Nephron (organoid): Measurements from ENCODE around the gene ATG9B.

Experiments
- H3K27ac Mint-ChIP-seq, 3 experiments: 2 replicates each; pipeline ENCODE4 v1.8.0; 2020; ENCODE audit warnings: mixed read lengths in 3 of 3, mild to moderate bottlenecking in 2 of 3, moderate library complexity in 1 of 3
- H3K27me3 Mint-ChIP-seq: 2 replicates; pipeline ENCODE4 v1.8.0; 2021; ENCODE audit warnings: low read depth, mild to moderate bottlenecking, moderate library complexity, mixed read lengths
- H3K36me3 Mint-ChIP-seq: 2 replicates; pipeline ENCODE4 v1.8.0; 2020; ENCODE audit warnings: low read depth, mixed read lengths
- H3K4me1 Mint-ChIP-seq: 2 replicates; pipeline ENCODE4 v1.8.0; 2020; ENCODE audit warnings: mixed read lengths
- H3K4me3 Mint-ChIP-seq, 3 experiments: 2 replicates each; pipeline ENCODE4 v1.8.0; 2020; ENCODE audit warnings: mild to moderate bottlenecking in 3 of 3, mixed read lengths in 3 of 3, moderate library complexity in 2 of 3
- H3K9me3 Mint-ChIP-seq: 2 replicates; pipeline ENCODE4 v1.8.0; 2020; ENCODE audit warnings: mixed read lengths
- CTCF ChIP-seq, 3 experiments: fragments of 200-600 bp; sonication (generic); IDR thresholded peaks; one replicate each; pipeline ENCODE4 v1.5.0; 2021; ENCODE audit warnings: antibody characterized with exemption in 3 of 3; ENCODE audit not compliant: unreplicated experiment in 3 of 3

Gene ATG9B

GRCh38 chr7:151056666-151057505 lies 32.6 kb upstream of the ATG9B start:
- Mint-ChIP-seq H3K4me1 (peaks cover 36% of the 10 kb centered on the region), H3K4me3 (peak overlapping the region; percentile 94 to 95 (median 94)), H3K9me3 (no peaks in the 10 kb centered on the region), H3K27ac (peak overlapping the region; percentile 27 to 99 (median 97)), H3K36me3 (peaks cover 5% of the 10 kb centered on the region), H3K27me3 (peaks cover 15% of the 10 kb centered on the region)
- TF ChIP-seq CTCF (IDR thresholded peaks at IDR 0.05; ENCODE audit: unreplicated experiment in 3 of 3): no peak

DNA sequence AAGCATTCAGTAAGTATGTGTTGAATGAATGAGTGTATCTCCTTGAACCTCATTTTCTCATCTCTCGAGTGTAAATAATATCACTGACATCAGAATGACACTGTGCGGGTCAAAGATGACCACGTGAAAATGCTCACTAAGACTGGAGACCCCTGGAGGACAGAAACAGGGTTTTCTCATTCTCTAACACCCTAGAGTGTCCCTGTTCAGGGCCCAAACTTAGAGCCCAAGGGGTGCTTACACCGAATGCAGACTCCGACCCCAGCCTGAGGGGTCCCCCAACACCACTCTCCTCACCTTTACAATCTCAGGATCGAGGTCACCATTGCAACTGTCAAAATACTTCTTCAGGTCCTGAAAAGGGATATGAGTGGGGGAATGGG lies 32.0 kb upstream of the ATG9B start:
- Mint-ChIP-seq H3K27me3 (peaks cover 15% of the 10 kb centered on the region), H3K36me3 (peaks cover 5% of the 10 kb centered on the region), H3K4me1 (peaks cover 30% of the 10 kb centered on the region), H3K9me3 (no peaks in the 10 kb centered on the region), H3K4me3 (peak overlapping the region; percentile 94 to 95 (median 94)), H3K27ac (no peak overlapping the region)
- no peak for TF ChIP-seq CTCF (IDR thresholded peaks at IDR 0.05; ENCODE audit: unreplicated experiment in 3 of 3)

DNA sequence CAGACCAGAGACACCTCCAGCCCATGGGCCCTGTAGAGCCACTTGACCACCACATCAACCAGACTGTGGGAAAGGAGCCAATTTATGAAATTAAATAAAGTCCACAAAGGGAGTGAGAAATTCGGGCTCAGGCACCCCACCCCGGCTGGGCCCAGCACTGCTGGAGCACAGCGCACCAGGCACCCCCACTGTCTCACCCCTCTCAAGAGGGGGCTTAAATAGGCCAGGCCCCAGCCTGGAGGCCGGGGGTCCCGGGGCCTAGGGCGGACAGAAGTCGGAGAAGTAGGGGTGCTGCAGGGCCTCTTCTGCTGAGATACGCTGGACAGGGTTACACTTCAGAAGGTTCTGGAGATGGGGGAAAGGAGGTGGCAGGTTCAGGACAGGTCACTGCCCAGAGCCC lies 29.5 kb upstream of the ATG9B start:
- no peak for TF ChIP-seq CTCF (IDR thresholded peaks at IDR 0.05; ENCODE audit: unreplicated experiment in 3 of 3)
- no peak overlapping the region for H3K27ac Mint-ChIP-seq
- no peak overlapping the region for H3K4me3 Mint-ChIP-seq
- peaks cover 5% of the 10 kb centered on the region for H3K36me3 Mint-ChIP-seq
- peaks cover 27% of the 10 kb centered on the region for H3K27me3 Mint-ChIP-seq
- no peaks in the 10 kb centered on the region for H3K9me3 Mint-ChIP-seq
- H3K4me1 Mint-ChIP-seq: peaks cover 19% of the 10 kb centered on the region

DNA sequence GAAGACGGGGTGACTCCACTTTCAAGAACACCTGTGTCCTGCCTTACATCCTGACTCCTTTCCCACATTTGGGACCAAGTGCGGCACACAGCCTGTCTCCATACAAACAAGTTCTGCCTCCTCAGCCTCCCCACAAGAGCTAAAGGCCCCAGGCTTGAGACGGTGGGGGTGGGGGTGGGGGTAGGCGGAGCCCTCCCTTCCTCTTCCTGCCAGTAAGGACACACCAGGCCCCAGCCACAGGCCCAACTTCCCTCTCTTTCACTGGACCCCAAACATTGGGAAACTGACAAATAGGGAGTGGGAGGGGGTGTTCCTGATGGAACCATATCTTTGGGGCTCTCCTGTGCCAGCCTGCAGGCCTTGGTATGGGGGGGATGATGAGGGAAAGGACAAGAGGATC lies 28.8 kb upstream of the ATG9B start:
- Mint-ChIP-seq H3K4me3 (no peak overlapping the region), H3K36me3 (peaks cover 5% of the 10 kb centered on the region), H3K27me3 (peaks cover 31% of the 10 kb centered on the region), H3K27ac (no peak overlapping the region), H3K4me1 (peaks cover 16% of the 10 kb centered on the region), H3K9me3 (no peaks in the 10 kb centered on the region)
- no peak for TF ChIP-seq CTCF (IDR thresholded peaks at IDR 0.05; ENCODE audit: unreplicated experiment in 3 of 3)

DNA sequence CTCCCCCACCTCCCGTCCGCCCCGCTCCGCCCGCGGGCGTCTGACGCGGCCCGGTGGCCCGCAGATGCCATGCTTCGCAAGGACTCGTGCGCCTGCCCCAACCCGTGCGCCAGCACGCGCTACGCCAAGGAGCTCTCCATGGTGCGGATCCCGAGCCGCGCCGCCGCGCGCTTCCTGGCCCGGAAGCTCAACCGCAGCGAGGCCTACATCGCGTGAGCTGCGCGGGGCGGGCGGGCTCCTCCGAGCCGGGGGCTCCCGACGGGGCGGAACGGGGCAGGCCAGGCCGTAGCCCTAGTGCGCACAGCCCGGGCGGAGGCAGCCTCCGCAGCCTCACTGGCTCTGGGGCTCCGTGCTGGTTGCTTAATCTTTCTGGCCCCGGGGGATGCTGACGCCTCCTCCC lies 26.8 kb upstream of the ATG9B start:
- Mint-ChIP-seq H3K4me3 (no peak overlapping the region), H3K27ac (no peak overlapping the region), H3K4me1 (peaks cover 10% of the 10 kb centered on the region), H3K27me3 (peaks cover 19% of the 10 kb centered on the region), H3K9me3 (no peaks in the 10 kb centered on the region), H3K36me3 (peaks cover 5% of the 10 kb centered on the region)
- TF ChIP-seq CTCF (IDR thresholded peaks at IDR 0.05; ENCODE audit: unreplicated experiment in 3 of 3): no peak

DNA sequence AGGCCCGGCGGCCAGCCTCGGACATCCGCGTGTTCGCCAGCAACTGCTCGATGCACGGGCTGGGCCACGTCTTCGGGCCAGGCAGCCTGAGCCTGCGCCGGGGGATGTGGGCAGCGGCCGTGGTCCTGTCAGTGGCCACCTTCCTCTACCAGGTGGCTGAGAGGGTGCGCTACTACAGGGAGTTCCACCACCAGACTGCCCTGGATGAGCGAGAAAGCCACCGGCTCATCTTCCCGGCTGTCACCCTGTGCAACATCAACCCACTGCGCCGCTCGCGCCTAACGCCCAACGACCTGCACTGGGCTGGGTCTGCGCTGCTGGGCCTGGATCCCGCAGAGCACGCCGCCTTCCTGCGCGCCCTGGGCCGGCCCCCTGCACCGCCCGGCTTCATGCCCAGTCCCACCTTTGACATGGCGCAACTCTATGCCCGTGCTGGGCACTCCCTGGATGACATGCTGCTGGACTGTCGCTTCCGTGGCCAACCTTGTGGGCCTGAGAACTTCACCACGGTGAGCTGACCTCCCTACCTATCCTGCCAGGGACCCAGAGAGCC lies 24.7 kb upstream of the ATG9B start:
- peaks cover 16% of the 10 kb centered on the region for H3K27me3 Mint-ChIP-seq
- peaks cover 10% of the 10 kb centered on the region for H3K4me1 Mint-ChIP-seq
- H3K27ac Mint-ChIP-seq: no peak overlapping the region
- no peak overlapping the region for H3K4me3 Mint-ChIP-seq
- no peaks in the 10 kb centered on the region for H3K9me3 Mint-ChIP-seq
- H3K36me3 Mint-ChIP-seq: no peaks in the 10 kb centered on the region
- no peak for TF ChIP-seq CTCF (IDR thresholded peaks at IDR 0.05; ENCODE audit: unreplicated experiment in 3 of 3)
